ENCODE measurements around the gene TAF11L13.

TAF11L13 gene

DNA sequence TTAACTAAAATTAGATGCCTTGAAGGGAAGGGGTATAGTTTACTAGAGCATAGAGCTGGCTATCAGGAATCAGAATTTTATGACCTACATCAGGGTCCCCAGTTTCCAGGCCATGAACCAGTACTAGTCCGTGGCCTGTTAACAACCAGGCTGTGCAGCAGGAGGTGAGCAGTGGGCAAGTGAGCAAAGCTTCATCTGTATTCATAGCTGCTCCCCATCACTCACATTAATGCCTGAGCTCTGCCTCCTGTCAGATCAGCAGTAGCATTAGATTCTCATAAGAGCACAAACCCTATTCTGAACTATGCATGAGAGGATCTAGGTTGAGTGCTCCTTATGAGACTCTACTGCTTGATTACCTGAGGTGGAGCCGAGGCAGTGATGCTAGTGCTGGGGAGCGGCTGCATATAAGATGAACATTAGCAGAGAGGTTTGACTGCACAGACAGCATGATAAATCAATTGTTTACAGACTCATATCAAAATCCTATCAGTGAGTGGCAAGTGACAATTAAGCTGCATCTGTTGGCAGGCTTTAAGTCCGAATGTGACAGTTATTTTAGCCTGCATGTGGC is 47.0 kb downstream of the TAF11L13 start:
- no peak for DNase-seq (ENCODE audit: low read depth in 3 of 3, low spot score in 1 of 3)

DNA sequence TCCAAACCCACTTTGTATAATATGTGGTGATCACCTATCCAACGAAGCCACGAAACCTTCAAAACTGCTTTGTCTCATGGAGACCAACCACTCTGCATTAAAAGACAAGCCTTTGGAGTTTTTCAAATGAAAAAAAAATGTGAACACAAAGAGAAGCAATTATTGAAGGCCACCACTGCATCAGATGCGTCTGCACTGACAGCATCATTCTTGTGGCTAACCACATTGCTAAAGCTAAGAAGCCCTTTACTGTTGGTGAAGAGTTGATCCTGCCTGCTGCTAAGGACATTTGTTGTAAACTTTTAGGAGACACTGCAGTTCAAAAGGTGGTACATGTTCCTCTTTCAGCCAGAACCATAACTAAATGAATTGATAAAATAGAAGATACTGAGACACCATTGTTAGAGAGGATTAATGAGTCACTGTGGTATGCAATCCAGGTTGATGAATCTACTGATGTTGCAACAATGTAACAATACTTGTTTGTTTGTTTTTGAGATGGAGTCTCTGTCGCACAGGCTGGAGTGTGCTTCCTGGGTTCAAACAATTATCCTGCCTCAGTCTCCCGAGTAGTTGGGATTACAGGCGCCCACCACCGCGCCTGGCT is 47.8 kb downstream of the TAF11L13 start:
- no peak for DNase-seq (ENCODE audit: low read depth in 3 of 3, low spot score in 1 of 3)

DNA sequence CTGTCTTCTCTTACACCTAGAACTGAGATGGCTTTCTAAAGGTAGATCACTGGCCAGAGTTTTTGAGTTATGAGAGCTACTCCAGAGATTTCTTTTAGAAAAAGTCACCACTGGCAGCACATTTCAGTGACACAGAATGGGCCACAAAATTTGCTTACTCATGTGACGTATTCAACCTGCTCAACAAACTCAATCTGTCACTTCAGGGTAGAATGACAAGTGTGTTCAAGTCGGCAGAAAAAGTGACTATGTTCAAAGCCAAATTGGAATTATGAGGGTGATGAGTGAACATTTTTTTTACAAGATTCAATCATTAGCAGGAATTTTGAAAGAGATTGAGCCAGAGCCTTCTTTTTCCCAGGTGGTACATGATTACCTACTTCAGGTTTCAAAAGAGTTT is 48.8 kb downstream of the TAF11L13 start:
- DNase-seq (ENCODE audit: low read depth in 3 of 3, low spot score in 1 of 3), result no peak

Data from stimulated activated CD4-positive, alpha-beta T cell treated with anti-CD3 and anti-CD28 coated beads, TNF-alpha, amount 100 ng/mL, for 1 hour (primary cell).